HepG2 (cell line): ENCODE measurements around the gene MGAT1. TPM values are rescaled to one million over a fixed set of nuclear protein-coding genes. Genes with fewer than 3 reads are reported as not detected.

Experiments
- ATAC-seq: fragments of 200-7000 bp; cut with Tn5 transposase; 3 replicates; pipeline ENCODE4 v1.9.1; 2020; ENCODE audit warnings: mild to moderate bottlenecking, moderate library complexity
- BruUV-seq: library from RNA; stranded (reverse); fragments of 400-500 nt; replicated peaks from 2 replicates; lab custom pipeline; 2021; lab: Mats Ljungman, UMichigan
- CTCF ChIA-PET: fragments of 300-600 bp; formaldehyde crosslinking; extraction: SDS; loops from one replicate; lab custom pipeline; 2021; ENCODE audit warnings: low total read pairs, inconsistent platforms, low intra/inter-chr PET ratio; lab: Yijun Ruan, JAX
- POLR2A ChIA-PET: fragments of 350-600 bp; sonication (Branson Sonifier 250); formaldehyde crosslinking; loops from one replicate; lab custom pipeline; 2020; ENCODE audit warnings: antibody characterized with exemption, inconsistent platforms; lab: Yijun Ruan, JAX
- DNase-seq: peaks from one replicate; pipeline ENCODE4 v3.0.0-alpha.2; 2015; ENCODE audit warnings: low spot score
- FAIRE-seq: peaks from 3 replicates; lab custom pipeline; 2011; peaks lifted over from hg19 to GRCh38; lab: Jason Lieb, UNC
- H2AFZ ChIP-seq: one replicate; pipeline ENCODE4 v1.6.1; 2011; ENCODE audit warnings: low read length, inconsistent platforms
- H3K27ac ChIP-seq: fragments of 300-600 bp; 3 replicates; pipeline ENCODE4 v1.8.0; 2011; ENCODE audit warnings: mixed run types, mild to moderate bottlenecking, mixed read lengths, low read length, inconsistent platforms; ENCODE audit not compliant: insufficient read depth; ENCODE audit errors: extremely low read length
- H3K27me3 ChIP-seq, 2 experiments: fragments of 200-600 bp in 1 of 2; 2 replicates in 1 of 2; 3 replicates in 1 of 2; pipeline versions ENCODE4 v1.6.0 to v1.8.0; 2011; ENCODE audit warnings: low read length in 2 of 2, mild to moderate bottlenecking in 2 of 2, moderate library complexity in 2 of 2, inconsistent platforms in 1 of 2; ENCODE audit not compliant: insufficient read depth in 2 of 2, control insufficient read depth in 1 of 2
- H3K36me3 ChIP-seq, 2 experiments: fragments of 200-600 bp in 1 of 2; replicated peaks in 1 of 2; 2 replicates in 1 of 2; 3 replicates in 1 of 2; pipeline versions ENCODE4 v1.5.1 to v1.8.0; 2011; ENCODE audit warnings: low read length in 2 of 2, inconsistent platforms in 1 of 2; ENCODE audit not compliant: insufficient read depth in 2 of 2, control insufficient read depth in 1 of 2
- H3K4me1 ChIP-seq: 2 replicates; pipeline ENCODE4 v1.5.1; 2012; ENCODE audit warnings: low read length, inconsistent platforms; ENCODE audit not compliant: insufficient read depth
- H3K4me2 ChIP-seq: 2 replicates; pipeline ENCODE4 v1.6.0; 2011; ENCODE audit warnings: low read depth, low read length, inconsistent platforms
- H3K4me3 ChIP-seq, 3 experiments: fragments of 200-600 bp in 1 of 3; sonication (generic), shearing (Covaris generic) in 1 of 3; replicated peaks in 1 of 3; 2 replicates each; pipeline ENCODE4 v1.5.1; 2011 to 2016; ENCODE audit warnings: low read length in 3 of 3, inconsistent platforms in 2 of 3, low read depth in 2 of 3, mild to moderate bottlenecking in 2 of 3, control low read depth in 1 of 3, mixed read lengths in 1 of 3; ENCODE audit not compliant: insufficient read depth in 1 of 3
- H3K79me2 ChIP-seq: one replicate; pipeline ENCODE4 v1.6.1; 2011; ENCODE audit warnings: low read length, inconsistent platforms; ENCODE audit not compliant: insufficient read depth
- H3K9ac ChIP-seq: 2 replicates; pipeline ENCODE4 v1.6.0; 2011; ENCODE audit warnings: mild to moderate bottlenecking, low read depth, low read length, inconsistent platforms; ENCODE audit not compliant: insufficient read depth
- H3K9me3 ChIP-seq: 2 replicates; pipeline ENCODE4 v1.5.1; 2012; ENCODE audit warnings: mild to moderate bottlenecking, low read length
- H4K20me1 ChIP-seq: 2 replicates; pipeline ENCODE4 v1.6.0; 2011; ENCODE audit warnings: inconsistent platforms, mild to moderate bottlenecking, low read length, moderate library complexity; ENCODE audit not compliant: insufficient read depth
- CTCF ChIP-seq: sonication (generic); formaldehyde crosslinking; IDR thresholded peaks from 2 replicates; pipeline ENCODE4 v1.5.0; 2020; ENCODE audit warnings: mild to moderate bottlenecking, missing genetic modification reagents, moderate library complexity
- SMAD3 ChIP-seq: sonication (generic); formaldehyde crosslinking; IDR thresholded peaks from 2 replicates; pipeline ENCODE4 v1.4.0; 2020; ENCODE audit warnings: missing genetic modification reagents
- SMC3 ChIP-seq: IDR thresholded peaks from 2 replicates; pipeline ENCODE4 v1.6.1; 2011; ENCODE audit warnings: low read length, improper control_type of control experiment
- STAG1 ChIP-seq: sonication (generic); formaldehyde crosslinking; IDR thresholded peaks from 2 replicates; pipeline ENCODE4 v1.4.0; 2020; ENCODE audit warnings: missing genetic modification reagents
- ZMAT3 ChIP-seq: sonication (generic); formaldehyde crosslinking; conservative IDR thresholded peaks from 2 replicates; pipeline ENCODE4 v1.7.0; 2021; ENCODE audit warnings: missing genetic modification reagents
- ZNF33A ChIP-seq: sonication (generic); formaldehyde crosslinking; IDR thresholded peaks from 2 replicates; pipeline ENCODE4 v1.5.1; 2020; ENCODE audit warnings: missing genetic modification reagents, mild to moderate bottlenecking, moderate library complexity, borderline replicate concordance
- WGBS: methylation state at CpG from one replicate; pipeline ENCODE4 v1.1.6; 2017; ENCODE audit warnings: low lambda C conversion rate; 5-methylcytosine and 5-hydroxymethylcytosine counted together
- in situ Hi-C: cut with HindIII; loops from 2 replicates; pipeline ENCODE4 v1.10.0; 2017; ENCODE audit warnings: low pct_unique_long_range_greater_than_20kb; ENCODE audit not compliant: extremely low pct_ligation_motif_present
- intact Hi-C: fragments of 100-400 bp; cut with micrococcal nuclease; formaldehyde crosslinking; loops from one replicate; pipeline ENCODE4 v1.10.0; 2022; ENCODE audit not compliant: unreplicated experiment
- polyA plus RNA-seq, 8 experiments: library from polyadenylated mRNA; depleted of rRNA in 3 of 8; stranded (reverse) in 7 of 8; unstranded in 1 of 8; fragments of >200 nt; fragmentation: Illumina TruSeq in 4 of 8; extraction: Trizol in 4 of 8; gene quantifications; 2 replicates each; pipeline versions ENCODE4 v1.2.1 to v1.2.3, GENCODE V29; 2011 to 2016; ENCODE audit warnings: low read depth in 4 of 8, missing spikeins in 1 of 8, mixed read lengths in 1 of 8; ENCODE audit not compliant: insufficient read depth in 1 of 8
- total RNA-seq, 5 experiments: library from RNA; depleted of rRNA; stranded (reverse); fragments of >200 nt; fragmentation: Illumina TruSeq; extraction: Trizol; gene quantifications; 2 replicates each; pipeline ENCODE4 v1.2.3, GENCODE V29; 2016; ENCODE audit warnings: low read depth in 1 of 5

The MGAT1 gene
- total and polyA plus RNA-seq, 2 of the 13 experiments (the other 11 are each of a cell fraction or from before 2014, with no cell fraction given): 50.1 to 55.3 TPM

GRCh38 chr5:180813420-180813819 is 10.8 kb upstream of the MGAT1 start:
- no peak overlapping the region for H3K4me2 ChIP-seq
- intact Hi-C loops (loop anchor here (5.0 kb wide), 1 partner anchor 49 kb away; the partner anchor contains the start of gene ZFP62), in situ Hi-C loops (no loop called here)
- no peak for DNase-seq
- BruUV-seq: no TSS peak
- H3K4me3 ChIP-seq: no peak overlapping the region
- no peak for FAIRE-seq
- no peaks in the 10 kb centered on the region for H4K20me1 ChIP-seq
- H3K4me1 ChIP-seq: peaks cover 51% of the 10 kb centered on the region
- TF ChIP-seq SMAD3: 0 out of 2 replicates have a peak, but pooled peaks have one; percentile 20
- TF ChIP-seq STAG1 (CRISPR knock-in tag): 0 out of 2 replicates have a peak, but pooled peaks have one; percentile 10
- TF ChIP-seq CTCF (CRISPR knock-in tag): peak; percentile 42
- TF ChIP-seq ZMAT3: no peak
- TF ChIP-seq SMC3: peak; percentile 56
- no peak for TF ChIP-seq ZNF33A (CRISPR knock-in tag)
- TF ChIP-seq, all 625 proteins: peak for 4
- H3K9ac ChIP-seq: no peak overlapping the region
- POLR2A ChIA-PET: interaction anchor here (1.0 kb wide), 1 partner anchor 12 kb away, joined by 3 read pairs; no protein-coding TSS in a partner anchor
- H3K27ac ChIP-seq: no peak overlapping the region
- H3K9me3 ChIP-seq: no peaks in the 10 kb centered on the region
- no peaks in the 10 kb centered on the region; a peak in 2 of 5 replicates for H3K27me3 ChIP-seq
- 46% methylated on average over 5 of the region's 5 CpGs for WGBS
- no peaks in the 10 kb centered on the region for H3K36me3 ChIP-seq
- ATAC-seq: no peak
- peaks cover 10% of the 10 kb centered on the region for H3K79me2 ChIP-seq
- H2AFZ ChIP-seq: no peak overlapping the region
- CTCF ChIA-PET: interaction anchor here (1.2 kb wide), 1 partner anchor 29 kb away, joined by 5 read pairs; no protein-coding TSS in a partner anchor
